ENCODE data around the gene ARFIP1. TPM values are rescaled to one million over a fixed set of nuclear protein-coding genes. Genes with fewer than 3 reads are reported as not detected.

Gene ARFIP1
- total RNA-seq, 1 experiment from 2014 or later, result 35.8 TPM

DNA sequence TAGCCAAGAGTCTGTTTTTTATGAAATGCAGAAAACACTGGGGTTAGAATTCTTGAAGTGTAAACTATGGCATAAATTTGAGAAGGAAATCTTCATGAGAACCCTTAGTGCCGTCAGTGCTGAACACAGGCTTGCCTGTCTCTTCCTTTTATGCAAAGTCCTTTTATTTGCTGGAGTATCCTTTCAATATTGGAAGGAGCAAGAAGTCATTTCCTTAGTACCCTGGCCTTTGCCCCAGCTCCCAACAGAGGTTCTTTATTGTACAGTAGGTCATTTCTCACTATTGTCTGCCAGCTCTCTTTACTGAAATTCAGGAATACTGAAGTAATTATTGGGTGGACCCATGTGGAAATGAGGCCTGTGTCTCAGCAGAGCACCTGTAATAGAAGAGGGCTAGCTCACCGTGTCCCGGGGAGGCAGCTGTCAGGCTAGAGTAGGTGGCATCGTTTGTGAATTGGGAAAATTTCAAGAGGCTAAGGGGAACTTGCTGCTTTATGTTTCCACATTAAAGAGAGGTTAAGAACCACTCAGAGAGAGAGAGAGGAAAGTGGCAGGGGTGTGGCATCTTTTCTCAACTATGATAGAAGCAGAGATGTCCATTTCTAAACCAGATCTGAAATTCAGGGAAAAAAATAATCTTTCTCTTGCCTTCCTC, 165.0 kb downstream of the ARFIP1 start:
- no peak for DNase-seq (ENCODE audit: low read depth)
- in situ Hi-C loops (cut with HindIII; ENCODE audit: low pct_unique_long_range_greater_than_20kb, low sequenced_read_pairs), result no loop called here

DNA sequence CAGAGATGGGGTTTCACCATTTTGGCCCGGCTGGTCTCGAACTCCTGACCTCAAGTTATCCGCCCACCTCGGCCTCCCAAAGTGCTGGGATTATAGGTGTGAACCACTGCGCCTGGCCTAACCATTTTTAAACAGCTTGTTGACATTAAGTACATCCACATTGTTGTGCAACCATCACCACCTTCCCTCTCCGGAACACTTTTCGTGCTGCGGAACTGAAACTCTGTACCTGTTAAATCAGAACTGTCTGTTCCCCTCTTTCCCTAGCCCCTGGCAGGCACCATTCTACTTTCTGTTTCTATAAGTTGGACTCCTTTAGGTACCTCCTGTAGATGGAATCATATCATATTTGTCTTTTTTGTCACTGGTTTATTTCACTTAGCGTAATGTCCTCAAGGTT, 165.9 kb downstream of the ARFIP1 start:
- no peak for DNase-seq (ENCODE audit: low read depth)
- in situ Hi-C loops (cut with HindIII; ENCODE audit: low pct_unique_long_range_greater_than_20kb, low sequenced_read_pairs), result no loop called here

DNA sequence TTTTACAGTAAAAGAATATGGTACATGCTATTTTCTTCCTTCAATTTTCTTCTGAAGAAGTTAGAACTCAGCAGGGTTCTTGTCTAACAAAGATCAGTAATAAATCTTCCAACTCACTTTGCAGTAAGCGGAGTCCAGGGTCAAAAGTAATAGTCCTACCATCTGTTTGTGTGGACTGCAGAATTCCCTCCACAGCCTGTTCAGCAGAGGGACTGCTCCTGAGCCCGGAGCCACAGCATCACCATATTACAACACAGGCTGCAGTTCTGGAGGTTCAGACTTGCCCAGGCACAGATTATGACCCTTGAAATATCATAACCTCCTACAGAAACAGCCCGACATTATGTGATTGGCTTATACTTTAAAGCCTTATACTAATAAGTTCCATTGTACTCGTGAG, 166.7 kb downstream of the ARFIP1 start:
- in situ Hi-C loops (cut with HindIII; ENCODE audit: low pct_unique_long_range_greater_than_20kb, low sequenced_read_pairs), result no loop called here
- no peak for DNase-seq (ENCODE audit: low read depth)

DNA sequence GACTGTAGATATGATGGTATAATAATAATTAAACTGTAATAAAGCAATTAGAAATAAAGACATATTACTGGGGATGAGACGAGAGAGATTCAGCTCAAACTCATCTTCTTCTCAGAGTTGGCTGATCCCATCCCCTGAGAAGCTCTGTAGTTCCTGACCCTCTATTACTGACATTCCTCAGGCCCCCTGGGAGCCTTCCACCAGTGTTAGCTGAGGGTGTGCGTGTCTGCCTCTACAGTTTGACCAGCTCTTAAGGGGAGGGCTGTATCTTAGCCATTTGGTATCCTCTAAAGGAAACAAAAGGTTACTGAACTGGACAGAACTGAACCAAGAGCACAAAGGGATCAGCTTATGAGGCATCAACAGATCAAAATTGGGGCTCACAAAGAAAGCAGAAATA, 167.6 kb downstream of the ARFIP1 start:
- no peak for DNase-seq (ENCODE audit: low read depth)
- in situ Hi-C loops (cut with HindIII; ENCODE audit: low pct_unique_long_range_greater_than_20kb, low sequenced_read_pairs), result no loop called here

DNA sequence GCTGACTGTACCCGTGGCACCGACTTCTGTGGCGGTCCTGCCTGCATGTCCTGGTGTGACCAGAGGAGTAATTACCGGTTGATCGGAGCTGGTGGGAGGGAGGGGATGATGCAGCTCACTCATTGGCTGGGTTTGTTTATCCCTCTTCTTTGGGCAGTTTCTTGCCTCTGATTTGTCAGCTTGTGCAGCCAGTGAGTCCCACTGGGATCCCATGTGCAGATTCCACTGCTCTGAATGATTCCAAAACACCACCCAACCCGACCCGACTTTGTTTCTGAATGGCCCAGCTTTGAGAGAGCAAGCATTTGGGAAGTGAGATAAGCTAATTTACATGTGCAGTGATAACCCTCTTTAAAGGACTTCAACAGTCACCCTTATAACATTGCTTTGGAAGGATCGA, 170.2 kb downstream of the ARFIP1 start:
- no peak for DNase-seq (ENCODE audit: low read depth)
- in situ Hi-C loops (cut with HindIII; ENCODE audit: low pct_unique_long_range_greater_than_20kb, low sequenced_read_pairs), result no loop called here

DNA sequence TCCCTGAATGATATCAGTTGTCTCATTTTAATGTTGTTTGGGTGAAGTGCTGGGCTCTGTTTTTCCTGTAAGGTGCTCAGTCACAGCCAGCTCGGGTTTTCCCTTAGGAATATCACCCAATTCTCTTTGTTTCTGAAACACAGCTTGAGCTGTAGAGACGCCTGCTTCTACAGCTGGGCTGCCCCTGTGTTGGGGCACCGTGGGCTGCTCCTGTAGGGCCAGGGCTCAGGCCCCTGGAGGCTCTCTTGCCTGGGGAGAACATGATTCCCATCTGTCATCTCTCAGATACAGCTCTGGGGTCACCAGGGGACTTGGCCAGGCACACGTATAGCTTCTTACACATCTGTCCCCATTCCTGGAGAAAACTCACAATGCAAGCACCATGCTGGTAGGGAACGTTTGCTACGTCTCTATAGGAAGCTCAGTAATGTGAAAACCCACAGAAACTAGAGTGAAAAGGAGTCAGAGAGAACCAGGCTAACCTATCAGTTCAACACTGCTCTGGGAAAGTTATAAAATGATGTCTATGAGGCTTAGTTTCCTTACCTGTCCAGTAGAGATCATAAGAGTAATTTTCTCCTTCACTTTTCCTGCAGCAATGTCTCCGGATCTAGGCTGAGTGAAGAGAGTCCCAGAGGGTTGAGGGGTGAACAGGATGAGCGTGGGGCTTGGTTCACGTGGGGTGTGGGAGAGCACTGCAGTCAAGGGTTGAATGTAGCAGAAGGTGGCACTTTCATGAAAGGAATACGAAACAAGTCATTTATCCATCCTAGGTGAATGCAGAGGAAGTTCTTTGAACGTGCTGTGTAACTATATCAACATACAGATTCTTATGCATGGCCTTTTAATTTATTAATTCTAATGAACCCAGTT, 170.9 kb downstream of the ARFIP1 start:
- DNase-seq (ENCODE audit: low read depth), result no peak
- in situ Hi-C loops (cut with HindIII; ENCODE audit: low pct_unique_long_range_greater_than_20kb, low sequenced_read_pairs), result no loop called here

DNA sequence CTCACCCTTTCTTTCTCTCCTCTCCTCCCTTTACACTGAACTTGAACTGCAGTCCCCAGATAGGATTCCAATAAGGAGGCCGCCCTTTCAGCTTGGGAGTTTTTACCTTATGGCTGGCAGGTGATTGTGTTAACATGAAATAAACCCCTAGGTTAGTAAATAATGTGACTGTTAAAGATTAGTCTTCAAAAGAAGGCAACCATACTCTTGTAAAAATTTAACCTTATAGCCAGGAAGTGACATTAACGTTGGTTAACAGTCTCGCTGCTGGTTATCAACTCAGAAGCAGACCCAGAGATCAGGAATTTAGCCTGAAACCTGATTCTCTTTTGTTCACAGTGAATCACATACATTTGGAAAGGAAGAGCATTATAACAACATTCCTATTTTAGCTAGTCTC, 171.6 kb downstream of the ARFIP1 start:
- DNase-seq (ENCODE audit: low read depth), result no peak
- in situ Hi-C loops (cut with HindIII; ENCODE audit: low pct_unique_long_range_greater_than_20kb, low sequenced_read_pairs), result no loop called here

DNA sequence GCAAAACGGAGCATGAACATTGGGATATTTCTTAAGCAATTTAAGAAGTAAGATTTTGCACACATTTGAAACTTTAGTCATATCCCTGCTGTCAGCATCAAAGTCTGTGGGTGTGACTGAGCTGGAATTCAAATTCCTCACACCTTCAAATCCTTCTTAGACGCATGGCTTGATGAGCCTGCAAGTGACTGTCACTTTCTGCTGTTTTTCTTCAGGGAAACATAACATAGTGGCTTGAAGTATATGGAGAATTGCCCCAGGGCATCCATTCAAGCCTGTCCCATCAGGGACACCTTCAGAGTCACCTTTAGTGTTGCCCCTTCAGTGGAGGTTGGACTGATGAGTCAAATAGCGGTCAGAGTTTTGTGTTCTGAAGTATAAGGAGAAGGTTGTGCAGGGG, 173.8 kb downstream of the ARFIP1 start:
- in situ Hi-C loops (cut with HindIII; ENCODE audit: low pct_unique_long_range_greater_than_20kb, low sequenced_read_pairs), result no loop called here
- DNase-seq (ENCODE audit: low read depth), result peak; percentile 53

DNA sequence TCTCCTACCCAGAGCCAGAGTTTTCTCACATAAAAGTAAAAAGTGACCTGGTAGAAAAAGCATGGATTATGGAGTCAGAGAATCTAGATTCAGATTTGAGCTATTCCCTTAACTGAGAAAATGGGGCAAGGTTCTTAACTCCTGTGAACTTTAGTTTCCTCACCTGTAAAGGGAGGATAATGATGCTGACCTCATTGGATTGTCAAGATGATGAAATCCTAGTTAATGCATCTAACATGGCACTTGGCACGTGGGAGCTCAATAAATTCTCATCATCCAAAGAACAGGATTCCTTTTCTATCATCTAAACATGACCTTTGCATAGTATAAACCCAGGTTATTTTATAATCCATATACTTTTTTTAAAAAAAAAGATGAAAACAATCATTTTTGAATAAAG, 175.0 kb downstream of the ARFIP1 start:
- no peak for DNase-seq (ENCODE audit: low read depth)
- in situ Hi-C loops (cut with HindIII; ENCODE audit: low pct_unique_long_range_greater_than_20kb, low sequenced_read_pairs), result no loop called here

DNA sequence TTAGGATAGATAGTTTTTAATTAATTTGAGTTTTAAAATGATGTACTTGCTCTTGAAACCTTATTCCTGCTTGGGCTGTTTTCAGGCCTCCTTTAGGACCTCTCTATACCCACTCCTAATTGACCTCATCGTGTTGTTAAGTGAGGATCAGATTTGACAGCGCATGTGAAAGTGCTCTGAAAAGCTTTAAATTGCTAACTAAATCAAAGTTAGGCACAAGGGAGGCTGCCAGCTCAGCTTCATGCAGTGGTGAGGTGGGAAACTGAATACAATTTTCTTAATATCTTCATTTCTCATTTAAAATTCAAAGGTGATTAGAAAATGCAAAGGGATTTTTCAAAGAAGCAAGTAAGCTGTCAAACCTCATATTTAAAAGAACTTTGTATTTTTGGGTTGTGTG, 176.4 kb downstream of the ARFIP1 start:
- in situ Hi-C loops (cut with HindIII; ENCODE audit: low pct_unique_long_range_greater_than_20kb, low sequenced_read_pairs), result no loop called here
- no peak for DNase-seq (ENCODE audit: low read depth)

DNA sequence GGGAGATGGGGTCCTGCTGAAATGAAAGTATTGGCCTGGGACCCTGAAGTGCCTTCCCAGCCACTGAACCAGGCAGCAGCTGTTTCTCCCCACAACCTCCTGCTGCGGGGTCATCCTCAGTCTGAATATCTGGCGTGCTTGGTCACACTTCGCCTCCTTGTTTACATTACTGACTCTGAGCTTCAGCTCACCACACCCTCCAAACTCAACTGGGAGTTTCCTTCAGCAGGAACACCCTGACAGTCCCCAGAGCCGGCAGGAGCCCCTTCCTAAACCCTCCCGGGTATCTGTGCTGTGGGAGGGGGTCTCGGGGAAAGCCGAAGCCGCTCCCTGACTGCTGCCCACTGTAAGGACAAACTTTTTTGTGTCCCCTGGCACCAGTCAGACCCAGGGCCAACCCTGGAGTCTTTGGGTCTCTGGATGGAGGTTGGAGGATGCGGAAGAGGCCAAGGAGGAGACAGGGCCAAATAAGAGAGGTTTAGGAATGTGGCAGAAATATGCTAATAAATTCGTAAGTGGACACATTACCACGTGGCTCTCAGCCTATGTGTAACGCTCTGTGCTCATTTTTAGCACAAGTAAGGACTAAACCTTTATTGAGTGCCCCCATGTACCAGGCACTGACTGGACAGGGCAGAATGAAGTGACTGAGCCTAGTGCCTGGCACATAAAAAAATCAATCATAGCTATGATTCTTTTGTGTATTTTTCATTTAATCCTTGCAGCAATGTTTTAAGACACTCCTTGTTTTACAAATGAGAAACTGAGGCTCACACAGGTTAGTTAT, 177.1 kb downstream of the ARFIP1 start:
- peak; percentile 85 for DNase-seq (ENCODE audit: low read depth)
- in situ Hi-C loops (cut with HindIII; ENCODE audit: low pct_unique_long_range_greater_than_20kb, low sequenced_read_pairs), result no loop called here

DNA sequence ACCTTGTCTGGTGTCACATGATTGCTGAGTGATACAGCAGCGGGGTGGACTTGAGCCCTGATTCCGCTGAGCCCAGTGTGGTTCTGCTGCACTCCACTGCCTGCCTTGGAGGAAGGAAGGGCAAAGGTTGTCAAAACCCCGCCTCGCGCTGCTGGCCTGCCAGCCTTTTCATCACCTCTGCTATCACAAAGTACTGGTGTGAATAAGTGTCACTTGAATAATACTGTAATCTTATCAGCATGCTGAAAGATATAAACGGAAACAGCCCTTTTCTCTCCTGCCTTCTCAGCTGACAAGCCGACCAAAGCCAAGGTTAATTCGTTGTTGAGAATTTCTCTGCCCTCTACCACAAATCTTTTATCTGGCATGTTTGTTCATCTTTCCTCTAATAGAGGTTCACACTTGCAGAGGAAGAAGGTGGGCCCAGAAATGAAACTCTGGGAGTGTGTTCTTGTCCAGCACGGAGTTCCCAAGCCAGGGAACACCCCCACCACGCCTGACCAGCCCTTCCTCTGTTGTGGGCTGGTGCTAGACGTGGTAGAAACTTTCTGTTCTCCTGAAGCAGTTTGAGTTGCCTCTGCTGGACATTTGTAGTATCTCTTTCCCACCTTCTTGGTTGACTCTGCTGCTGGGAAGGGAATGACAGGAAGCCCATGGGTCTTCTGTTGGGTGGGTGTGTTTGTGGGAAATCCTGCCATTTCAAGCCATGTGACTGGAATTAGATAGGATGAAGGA, 177.8 kb downstream of the ARFIP1 start:
- in situ Hi-C loops (cut with HindIII; ENCODE audit: low pct_unique_long_range_greater_than_20kb, low sequenced_read_pairs), result no loop called here

DNA sequence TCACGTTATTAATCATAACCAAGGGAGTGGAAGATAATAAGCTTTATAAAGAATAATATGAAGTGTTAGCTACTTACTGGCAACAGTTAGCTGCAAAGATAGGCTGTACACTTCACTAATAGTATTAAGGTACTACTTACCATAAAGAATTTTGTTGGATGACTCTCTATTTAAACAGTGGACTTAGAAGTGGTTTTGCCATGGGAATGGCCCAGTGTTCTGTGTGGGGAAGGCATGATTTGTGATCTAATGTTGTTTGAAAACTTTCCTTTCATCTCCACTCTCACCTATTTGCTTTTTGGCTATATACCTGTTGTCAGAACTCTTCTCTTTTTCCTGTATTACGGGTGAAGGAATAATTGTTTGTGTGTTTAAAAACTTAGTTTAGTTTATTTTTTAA, 179.3 kb downstream of the ARFIP1 start:
- in situ Hi-C loops (cut with HindIII; ENCODE audit: low pct_unique_long_range_greater_than_20kb, low sequenced_read_pairs), result no loop called here
- DNase-seq (ENCODE audit: low read depth), result no peak

More for the DNA sequence above, 177.8 kb downstream of the ARFIP1 start:
- DNase-seq (ENCODE audit: low read depth), result peak; percentile 80

DNA sequence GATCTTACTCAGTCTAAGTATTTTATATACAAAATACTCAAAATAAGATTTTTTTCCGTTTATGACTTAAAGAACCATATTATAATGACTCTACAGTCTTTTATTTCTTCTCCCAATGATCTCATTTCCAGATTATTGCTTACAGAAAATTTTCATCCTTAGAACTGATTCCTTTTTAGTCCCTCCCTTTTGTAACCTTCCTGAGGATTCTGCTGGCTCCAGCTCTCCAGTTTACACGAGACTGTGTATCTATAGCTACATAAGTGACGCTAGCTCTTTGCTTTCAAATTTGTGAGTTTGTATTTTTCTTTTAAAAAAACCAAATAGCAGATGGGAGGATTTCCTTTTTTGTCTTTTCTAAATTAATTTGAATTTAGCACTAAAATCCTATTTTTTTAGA, 180.3 kb downstream of the ARFIP1 start:
- in situ Hi-C loops (cut with HindIII; ENCODE audit: low pct_unique_long_range_greater_than_20kb, low sequenced_read_pairs), result no loop called here

DNA sequence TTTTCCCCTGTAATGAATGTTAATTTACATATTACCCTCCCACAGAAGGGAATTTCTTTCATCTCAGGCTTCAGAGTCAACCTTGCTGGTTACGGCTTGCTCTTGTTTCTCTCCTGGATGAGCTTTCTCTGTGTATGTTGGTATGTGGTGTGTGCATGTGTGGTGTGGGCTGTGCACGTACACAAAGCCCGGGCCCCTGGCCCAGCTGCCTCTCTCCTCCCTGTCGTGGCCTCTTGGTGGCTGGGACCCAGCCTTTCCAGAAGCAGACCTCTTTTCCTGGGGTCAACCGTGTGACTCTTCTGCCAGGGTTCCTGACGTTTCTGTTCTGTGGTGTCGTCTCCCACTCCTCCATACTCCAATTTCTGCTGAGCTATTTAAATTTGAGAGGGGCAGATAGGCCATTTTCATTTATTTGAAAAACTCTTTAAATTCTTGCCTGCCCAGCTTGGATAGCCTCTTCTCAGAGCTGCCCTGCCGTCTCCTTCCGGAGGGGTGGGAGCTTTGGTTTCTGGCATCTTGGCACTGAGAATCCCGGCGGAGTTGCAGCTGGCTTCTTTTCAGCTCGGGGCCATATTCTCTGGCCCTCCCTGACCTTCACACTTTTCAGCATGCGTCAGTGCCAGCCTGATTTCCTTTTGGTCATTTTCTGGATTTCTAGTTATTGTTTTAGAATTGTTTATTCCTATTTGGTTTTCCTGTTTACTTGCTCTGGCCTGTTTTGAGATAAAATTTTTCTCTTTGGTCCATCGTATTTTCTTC, 181.4 kb downstream of the ARFIP1 start:
- no peak for DNase-seq (ENCODE audit: low read depth)
- in situ Hi-C loops (cut with HindIII; ENCODE audit: low pct_unique_long_range_greater_than_20kb, low sequenced_read_pairs), result no loop called here

More for the DNA sequence above, 180.3 kb downstream of the ARFIP1 start:
- DNase-seq (ENCODE audit: low read depth), result no peak

DNA sequence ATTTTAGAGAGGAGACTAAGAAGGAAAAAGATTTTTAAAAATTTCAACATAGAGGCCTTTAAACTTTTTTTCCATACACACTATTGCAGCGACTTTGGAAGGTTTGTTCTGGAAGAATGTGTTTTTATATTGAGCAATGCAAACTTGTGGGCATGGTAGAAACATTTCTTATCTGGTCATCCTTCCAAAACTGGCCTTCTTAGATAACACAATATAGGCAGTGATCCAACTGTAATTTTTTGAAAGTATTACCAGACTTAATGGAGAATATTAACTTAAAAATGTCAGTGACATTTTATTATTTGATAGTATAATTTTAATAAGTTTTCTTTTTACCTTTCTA, 182.0 kb downstream of the ARFIP1 start:
- DNase-seq (ENCODE audit: low read depth), result no peak
- in situ Hi-C loops (cut with HindIII; ENCODE audit: low pct_unique_long_range_greater_than_20kb, low sequenced_read_pairs), result no loop called here

Measured in Caki2 (cell line).